NCI-H2081 (cell line): ENCODE results near the gene COX7B2.

Experiments
- DNase-seq, 2 experiments: peaks; one replicate each; lab custom pipeline; 2025; lab: John Stamatoyannopoulos, UW

COX7B2 gene

GRCh38 chr4:46715468-46715867 lies 193.6 kb downstream of the COX7B2 start:
- DNase-seq = no peak

GRCh38 chr4:46698891-46699290 lies 210.2 kb downstream of the COX7B2 start:
- no peak for DNase-seq
